GM12878 (cell line): Measurements from ENCODE around the gene C5.

Experiments
- ASH2L ChIP-seq: fragments of 300-600, 200-600 bp; sonication (generic); IDR thresholded peaks from 2 replicates; pipeline ENCODE4 v1.6.1; 2017; ENCODE audit warnings: low read depth, mild to moderate bottlenecking, borderline replicate concordance
- CEBPZ ChIP-seq: fragments of 150-350 bp; IDR thresholded peaks from 2 replicates; pipeline ENCODE4 v1.6.1; 2016; ENCODE audit warnings: low read depth, low read length
- CHD2 ChIP-seq: IDR thresholded peaks from 2 replicates; pipeline ENCODE4 v1.6.1; 2011; ENCODE audit warnings: low read depth, low read length, improper control_type of control experiment, borderline replicate concordance
- CTCF ChIP-seq, 3 experiments: IDR thresholded peaks in 2 of 3; conservative IDR thresholded peaks in 1 of 3; 2 replicates each; pipeline ENCODE4 v1.5.1; 2011; ENCODE audit warnings: low read depth in 3 of 3, low read length in 3 of 3, mild to moderate bottlenecking in 3 of 3, control low read depth in 2 of 3, moderate library complexity in 2 of 3, inconsistent platforms in 1 of 3, mixed read lengths in 1 of 3; ENCODE audit not compliant: control insufficient read depth in 2 of 3, insufficient read depth in 1 of 3; ENCODE audit errors: extremely low read depth in 1 of 3
- ETV6 ChIP-seq, 2 experiments: fragments of 450-650 bp in 1 of 2; IDR thresholded peaks in 1 of 2; conservative IDR thresholded peaks in 1 of 2; 2 replicates each; pipeline ENCODE4 v1.6.1; 2014; ENCODE audit warnings: antibody characterized with exemption in 1 of 2, borderline replicate concordance in 1 of 2, low read depth in 1 of 2, mild to moderate bottlenecking in 1 of 2, moderate library complexity in 1 of 2
- KDM1A ChIP-seq: fragments of 200-600 bp; sonication (generic); IDR thresholded peaks from 2 replicates; pipeline ENCODE4 v1.6.1; 2016; ENCODE audit warnings: borderline replicate concordance
- PAX5 ChIP-seq: IDR thresholded peaks from 2 replicates; pipeline ENCODE4 v1.6.1; 2011; ENCODE audit warnings: low read depth, low read length, borderline replicate concordance
- POLR2AphosphoS5 ChIP-seq: IDR thresholded peaks from 2 replicates; pipeline ENCODE4 v1.6.1; 2011; ENCODE audit warnings: mild to moderate bottlenecking, low read length, inconsistent platforms
- RELA ChIP-seq: fragments of 450-650 bp; IDR thresholded peaks from 2 replicates; pipeline ENCODE4 v1.8.0; 2014; ENCODE audit warnings: borderline replicate concordance; ENCODE audit not compliant: partially characterized antibody
- RFX5 ChIP-seq: IDR thresholded peaks from 2 replicates; pipeline ENCODE4 v1.6.1; 2011; ENCODE audit warnings: low read depth, low read length, improper control_type of control experiment
- SMAD1 ChIP-seq: fragments of 450-650 bp; IDR thresholded peaks from 2 replicates; pipeline ENCODE4 v1.6.1; 2018; ENCODE audit warnings: mild to moderate bottlenecking, low read depth; ENCODE audit not compliant: partially characterized antibody
- SREBF2 ChIP-seq: IDR thresholded peaks from 2 replicates; pipeline ENCODE4 v1.6.1; 2012; ENCODE audit warnings: mild to moderate bottlenecking, low read length

- TF ChIP-seq ETV6 (conservative IDR thresholded peaks at IDR 0.05 in 1 of 2, IDR thresholded peaks at IDR 0.05 in 1 of 2; ENCODE audit: borderline replicate concordance in 1 of 2, low read depth in 1 of 2) (no peak), SREBF2 (no peak), RFX5 (no peak), CTCF (IDR thresholded peaks at IDR 0.05 in 2 of 3, conservative IDR thresholded peaks at IDR 0.05 in 1 of 3; ENCODE audit: control insufficient read depth in 2 of 3, extremely low read depth in 1 of 3, insufficient read depth in 1 of 3, low read depth in 3 of 3, low read length in 3 of 3) (no peak), ASH2L (no peak), CHD2 (no peak), POLR2AphosphoS5 (no peak), PAX5 (no peak), KDM1A (no peak), SMAD1 (no peak), RELA (no peak), CEBPZ (no peak)
Measured at GRCh38 chr9:120974181-120974580, 75.9 kb downstream of the C5 start.
